ENCODE data around the gene ZFYVE28.

ZFYVE28 gene

GRCh38 chr4:2270341-2271165 is 147.9 kb downstream of the ZFYVE28 start:
- no peaks in the 10 kb centered on the region for H3K9me3 ChIP-seq
- no peak overlapping the region for H3K27ac ChIP-seq
- no peaks in the 10 kb centered on the region for H3K27me3 ChIP-seq
- H3K36me3 ChIP-seq = no peaks in the 10 kb centered on the region
- TF ChIP-seq CTCF (IDR thresholded peaks at IDR 0.05) = no peak
- H3K4me3 ChIP-seq (ENCODE audit: low read depth in 1 of 2, low read length in 1 of 2) = no peak overlapping the region
- H3K4me1 ChIP-seq (ENCODE audit: control insufficient read depth in 1 of 2, insufficient read depth in 1 of 2, low read depth in 1 of 2, low read length in 1 of 2) = no peaks in the 10 kb centered on the region

- TF ChIP-seq CTCF (IDR thresholded peaks at IDR 0.05) = no peak
- Histone ChIP-seq H3K4me1 (ENCODE audit: control insufficient read depth in 1 of 2, insufficient read depth in 1 of 2, low read depth in 1 of 2, low read length in 1 of 2) (no peaks in the 10 kb centered on the region), H3K27me3 (no peaks in the 10 kb centered on the region), H3K4me3 (ENCODE audit: low read depth in 1 of 2, low read length in 1 of 2) (no peak overlapping the region), H3K36me3 (no peaks in the 10 kb centered on the region), H3K9me3 (no peaks in the 10 kb centered on the region), H3K27ac (no peak overlapping the region)
These were observed 148.8 kb downstream of the ZFYVE28 start for GRCh38 chr4:2269618-2270163.

GRCh38 chr4:2269206-2269531 is 149.3 kb downstream of the ZFYVE28 start:
- H3K27me3 ChIP-seq = no peaks in the 10 kb centered on the region
- H3K9me3 ChIP-seq = no peaks in the 10 kb centered on the region
- no peak for TF ChIP-seq CTCF (IDR thresholded peaks at IDR 0.05)

GRCh38 chr4:2268357-2269205 is 149.9 kb downstream of the ZFYVE28 start:
- H3K9me3 ChIP-seq = no peaks in the 10 kb centered on the region
- no peaks in the 10 kb centered on the region for H3K4me1 ChIP-seq (ENCODE audit: control insufficient read depth in 1 of 2, insufficient read depth in 1 of 2, low read depth in 1 of 2, low read length in 1 of 2)
- TF ChIP-seq CTCF (IDR thresholded peaks at IDR 0.05) = no peak
- H3K27ac ChIP-seq = no peak overlapping the region
- H3K4me3 ChIP-seq (ENCODE audit: low read depth in 1 of 2, low read length in 1 of 2) = no peak overlapping the region
- H3K36me3 ChIP-seq = no peaks in the 10 kb centered on the region
- no peaks in the 10 kb centered on the region for H3K27me3 ChIP-seq

More at GRCh38 chr4:2269206-2269531, 149.3 kb downstream of the ZFYVE28 start:
- Histone ChIP-seq H3K36me3 (no peaks in the 10 kb centered on the region), H3K4me3 (ENCODE audit: low read depth in 1 of 2, low read length in 1 of 2) (no peak overlapping the region), H3K27ac (no peak overlapping the region), H3K4me1 (ENCODE audit: control insufficient read depth in 1 of 2, insufficient read depth in 1 of 2, low read depth in 1 of 2, low read length in 1 of 2) (no peaks in the 10 kb centered on the region)

- Histone ChIP-seq H3K9me3 (no peaks in the 10 kb centered on the region), H3K36me3 (no peaks in the 10 kb centered on the region), H3K4me1 (ENCODE audit: control insufficient read depth in 1 of 2, insufficient read depth in 1 of 2, low read depth in 1 of 2, low read length in 1 of 2) (peaks cover 3 to 6% of the 10 kb centered on the region in 2 experiments), H3K27me3 (no peaks in the 10 kb centered on the region), H3K27ac (no peak overlapping the region), H3K4me3 (ENCODE audit: low read depth in 1 of 2, low read length in 1 of 2) (no peak overlapping the region)
- TF ChIP-seq CTCF (IDR thresholded peaks at IDR 0.05) = no peak
These were observed 150.6 kb downstream of the ZFYVE28 start for GRCh38 chr4:2267841-2268240.

All from neutrophil (primary cell).